Right atrium auricular region (tissue), 2 donors: ENCODE results near the gene VPS16. TPM values are rescaled to one million over a fixed set of nuclear protein-coding genes. Genes with fewer than 3 reads are reported as not detected.
"Not testable (repeated sequence)": the region's sequence is repeated elsewhere in the genome, so short reads cannot be mapped to it uniquely, and the experiment has no call there.

ENCODE experiments used
- DNase-seq: peaks from one replicate; pipeline ENCODE4 v3.0.0-alpha.2; 2019; ENCODE audit warnings: low spot score
- H3K27ac ChIP-seq, 2 donors: fragments of 200-600 bp; sonication (generic); 1 replicate in 1 of 2; 2 replicates in 1 of 2; pipeline ENCODE4 v1.5.1; 2016 to 2019
- H3K27me3 ChIP-seq, 2 donors: fragments of 200-600 bp; sonication (generic); one replicate each; pipeline versions ENCODE4 v1.5.1 to v1.6.0; 2017 to 2019
- H3K36me3 ChIP-seq: fragments of 200-600 bp; sonication (generic); one replicate; pipeline ENCODE4 v1.5.1; 2016
- H3K4me1 ChIP-seq, 2 donors: fragments of 200-600 bp; sonication (generic); one replicate each; pipeline versions ENCODE4 v1.5.1 to v1.6.0; 2017 to 2019
- H3K4me3 ChIP-seq, 2 donors: fragments of 200-600 bp; sonication (generic); 1 replicate in 1 of 2; 2 replicates in 1 of 2; pipeline ENCODE4 v1.5.1; 2017 to 2019; ENCODE audit warnings: mild to moderate bottlenecking in 1 of 2, moderate library complexity in 1 of 2
- H3K9me3 ChIP-seq, 2 donors: fragments of 200-600 bp; sonication (generic); one replicate each; pipeline ENCODE4 v1.5.1; 2019
- total RNA-seq, 2 donors: library from RNA; depleted of rRNA; stranded (reverse); fragments of >200 nt; gene quantifications; one replicate each; pipeline ENCODE4 v1.1.0, GENCODE V29; 2016
- TF ChIP-seq, protein P1 (sequence below), 2 donors: fragments of 200-600 bp; sonication (generic); IDR thresholded peaks; one replicate each; pipeline ENCODE4 v1.5.1; 2019; ENCODE audit warnings: antibody characterized with exemption in 2 of 2

VPS16 gene
- total RNA-seq, 2 donors from 2014 or later = 12.8 to 16.4 TPM

DNA sequence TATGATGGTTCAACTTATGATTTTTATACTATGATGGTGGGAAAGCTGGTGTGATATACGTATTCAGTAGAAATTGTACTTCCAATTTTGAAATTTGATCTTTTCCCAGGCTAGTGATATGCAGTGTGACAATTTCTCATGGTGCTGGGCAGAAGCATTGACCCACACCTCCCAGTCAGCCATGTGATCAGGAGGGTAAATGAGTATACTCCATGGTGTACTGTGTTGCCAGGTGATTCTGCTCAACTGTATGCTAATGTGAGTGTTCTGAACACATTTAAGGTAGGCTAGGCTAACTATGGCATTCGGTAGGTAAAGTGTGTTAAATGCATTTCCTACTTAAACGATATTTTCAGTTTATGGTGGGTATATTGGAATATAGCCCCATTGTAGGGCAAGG, 51.8 kb downstream of the VPS16 start:
- Histone ChIP-seq H3K9me3 (peaks cover 0 to 5% of the 10 kb centered on the region in 2 donors), H3K36me3 (no peaks in the 10 kb centered on the region), H3K27me3 (no peaks in the 10 kb centered on the region), H3K4me3 (no peak overlapping the region), H3K4me1 (peaks cover 0 to 22% of the 10 kb centered on the region in 2 donors), H3K27ac (no peak overlapping the region)
- TF ChIP-seq, protein P1, sequence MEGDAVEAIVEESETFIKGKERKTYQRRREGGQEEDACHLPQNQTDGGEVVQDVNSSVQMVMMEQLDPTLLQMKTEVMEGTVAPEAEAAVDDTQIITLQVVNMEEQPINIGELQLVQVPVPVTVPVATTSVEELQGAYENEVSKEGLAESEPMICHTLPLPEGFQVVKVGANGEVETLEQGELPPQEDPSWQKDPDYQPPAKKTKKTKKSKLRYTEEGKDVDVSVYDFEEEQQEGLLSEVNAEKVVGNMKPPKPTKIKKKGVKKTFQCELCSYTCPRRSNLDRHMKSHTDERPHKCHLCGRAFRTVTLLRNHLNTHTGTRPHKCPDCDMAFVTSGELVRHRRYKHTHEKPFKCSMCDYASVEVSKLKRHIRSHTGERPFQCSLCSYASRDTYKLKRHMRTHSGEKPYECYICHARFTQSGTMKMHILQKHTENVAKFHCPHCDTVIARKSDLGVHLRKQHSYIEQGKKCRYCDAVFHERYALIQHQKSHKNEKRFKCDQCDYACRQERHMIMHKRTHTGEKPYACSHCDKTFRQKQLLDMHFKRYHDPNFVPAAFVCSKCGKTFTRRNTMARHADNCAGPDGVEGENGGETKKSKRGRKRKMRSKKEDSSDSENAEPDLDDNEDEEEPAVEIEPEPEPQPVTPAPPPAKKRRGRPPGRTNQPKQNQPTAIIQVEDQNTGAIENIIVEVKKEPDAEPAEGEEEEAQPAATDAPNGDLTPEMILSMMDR (IDR thresholded peaks at IDR 0.05) = no peak
- DNase-seq = no peak

DNA sequence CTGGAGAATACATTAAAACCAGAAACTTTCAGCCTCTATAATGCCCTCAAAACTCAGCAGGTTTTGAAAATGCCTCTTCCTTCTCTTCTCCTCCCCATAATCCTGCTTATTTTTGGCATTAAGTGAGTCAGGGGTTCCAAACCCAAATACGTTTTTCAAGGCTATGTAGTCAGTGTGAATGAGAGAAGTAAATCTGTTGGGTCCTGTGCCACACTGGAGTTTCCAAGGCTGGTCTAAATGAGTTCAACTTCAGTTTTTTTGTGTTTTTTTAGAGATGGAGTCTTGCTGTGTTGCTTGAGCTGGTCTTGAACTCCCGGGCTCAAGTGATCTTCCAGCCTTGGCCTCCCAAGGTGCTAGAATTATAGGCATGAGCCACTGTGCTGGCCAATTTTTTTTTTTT, 53.7 kb downstream of the VPS16 start:
- H3K27ac ChIP-seq = no peak overlapping the region
- no peaks in the 10 kb centered on the region for H3K36me3 ChIP-seq
- no peaks in the 10 kb centered on the region for H3K27me3 ChIP-seq
- H3K4me1 ChIP-seq = peaks cover 0 to 22% of the 10 kb centered on the region in 2 donors
- H3K4me3 ChIP-seq = no peak overlapping the region
- H3K9me3 ChIP-seq = peaks cover 0 to 5% of the 10 kb centered on the region in 2 donors
- TF ChIP-seq, protein P1 (IDR thresholded peaks at IDR 0.05) = no peak
- DNase-seq = no peak

DNA sequence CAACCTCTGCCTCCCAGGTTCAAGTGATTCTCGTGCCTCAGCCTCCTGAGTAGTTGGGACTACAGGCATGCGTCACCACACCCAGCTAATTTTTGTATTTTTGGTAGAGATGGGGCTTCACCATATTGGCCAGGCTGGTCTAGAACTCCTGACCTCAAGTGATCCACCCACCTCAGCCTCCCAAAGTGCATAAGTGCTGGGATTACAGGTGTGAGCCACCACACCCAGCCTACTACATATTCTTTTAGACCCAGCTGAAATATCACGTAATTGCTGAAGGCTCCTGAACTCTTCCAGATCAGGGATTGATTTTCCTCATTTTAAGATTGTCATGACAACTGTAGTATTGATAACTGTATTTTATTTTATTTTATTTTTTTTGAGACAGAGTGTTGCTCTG, 54.6 kb downstream of the VPS16 start:
- H3K36me3 ChIP-seq, H3K9me3 ChIP-seq, DNase-seq, H3K4me3 ChIP-seq, H3K27ac ChIP-seq, H3K27me3 ChIP-seq: not testable (repeated sequence)
- peaks cover 0 to 20% of the 10 kb centered on the region in 2 donors for H3K4me1 ChIP-seq

DNA sequence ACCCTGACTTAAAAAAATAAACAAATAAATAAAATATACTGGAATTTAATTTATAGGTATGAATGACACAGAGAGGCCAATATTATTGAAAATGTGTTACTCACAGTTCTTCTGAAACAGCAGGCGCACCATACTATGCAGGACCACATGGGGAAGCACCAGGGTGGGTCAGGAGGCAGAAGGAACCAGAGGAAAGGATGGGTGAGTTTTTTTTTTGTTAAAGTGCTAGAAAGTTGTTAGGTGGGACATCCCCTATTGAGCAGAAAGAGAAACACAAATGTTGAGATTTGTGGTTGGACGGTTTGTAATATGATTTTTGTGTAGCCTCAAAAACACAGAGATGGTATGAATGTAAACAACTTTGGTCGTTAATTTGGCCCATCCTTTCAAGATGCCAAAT, 58.7 kb downstream of the VPS16 start:
- Histone ChIP-seq H3K4me3 (no peak overlapping the region), H3K36me3 (no peaks in the 10 kb centered on the region), H3K4me1 (peaks cover 0 to 8% of the 10 kb centered on the region in 2 donors), H3K9me3 (peaks cover 0 to 5% of the 10 kb centered on the region in 2 donors), H3K27me3 (no peaks in the 10 kb centered on the region), H3K27ac (no peak overlapping the region)
- TF ChIP-seq, protein P1 (IDR thresholded peaks at IDR 0.05) = no peak
- no peak for DNase-seq

DNA sequence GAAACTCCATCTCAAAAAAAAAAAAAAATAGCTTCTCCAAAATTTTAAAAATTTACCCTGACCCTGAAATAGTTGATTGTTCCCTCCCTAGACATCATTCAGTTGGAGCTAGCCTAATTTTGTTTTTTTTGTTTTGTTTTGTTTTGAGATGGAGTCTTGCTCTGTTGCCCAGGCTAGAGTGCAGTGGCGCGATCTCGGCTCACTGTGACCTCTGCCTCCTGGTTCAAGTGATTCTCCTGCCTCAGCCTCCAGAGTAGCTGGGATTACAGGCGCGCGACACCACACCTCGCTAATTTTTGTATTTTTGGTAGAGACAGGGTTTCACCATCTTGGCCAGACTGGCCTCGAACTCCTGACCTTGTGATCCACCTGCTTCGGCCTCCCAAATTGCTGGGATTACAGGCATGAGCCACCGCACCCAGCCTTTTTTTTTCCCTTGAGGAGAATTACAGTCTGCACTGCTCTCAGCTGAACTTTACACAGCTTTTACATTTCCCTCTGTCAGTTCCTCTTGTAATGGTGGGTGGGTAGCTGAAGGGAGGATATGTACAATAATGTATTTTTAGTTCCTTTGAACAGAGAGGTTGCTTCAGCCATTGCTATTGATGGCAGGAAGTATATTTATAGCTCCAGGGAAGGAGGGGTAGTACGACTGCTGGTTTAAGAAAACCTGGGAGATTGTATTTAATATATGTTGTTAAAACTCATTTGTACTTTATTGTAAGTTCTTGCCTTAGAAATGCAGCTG, 60.5 kb downstream of the VPS16 start:
- Histone ChIP-seq H3K36me3 (no peaks in the 10 kb centered on the region), H3K27ac (no peak overlapping the region), H3K9me3 (peaks cover 0 to 5% of the 10 kb centered on the region in 2 donors)

DNA sequence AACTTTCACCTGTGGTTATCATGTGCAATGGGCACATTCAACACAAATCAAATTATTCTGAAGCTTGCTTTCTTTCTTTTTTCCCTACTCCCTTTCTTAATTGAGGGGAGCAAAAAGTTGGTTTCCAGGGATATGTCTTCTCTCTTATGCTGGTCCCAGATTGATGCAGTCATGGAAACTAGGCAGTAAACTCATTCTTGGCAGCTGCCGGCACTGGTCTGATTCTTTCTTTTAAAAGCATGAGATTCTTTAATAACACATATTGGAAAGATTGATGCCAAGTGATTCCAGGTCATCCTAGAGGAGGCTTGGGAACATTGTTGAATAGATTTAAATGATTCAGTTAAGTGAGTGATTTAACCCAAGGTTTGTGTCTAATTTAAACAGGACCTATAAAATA, 61.7 kb downstream of the VPS16 start:
- H3K36me3 ChIP-seq = no peaks in the 10 kb centered on the region
- peaks cover 0 to 8% of the 10 kb centered on the region in 2 donors for H3K4me1 ChIP-seq
- no peaks in the 10 kb centered on the region for H3K27me3 ChIP-seq
- H3K4me3 ChIP-seq = no peak overlapping the region
- no peak overlapping the region for H3K27ac ChIP-seq
- H3K9me3 ChIP-seq = no peaks in the 10 kb centered on the region
- no peak for DNase-seq
- TF ChIP-seq, protein P1 (IDR thresholded peaks at IDR 0.05) = no peak

More for the DNA sequence above, 60.5 kb downstream of the VPS16 start:
- TF ChIP-seq, protein P1 (IDR thresholded peaks at IDR 0.05) = no peak
- DNase-seq = no peak
- no peaks in the 10 kb centered on the region for H3K27me3 ChIP-seq
- H3K4me3 ChIP-seq = no peak overlapping the region
- H3K4me1 ChIP-seq = peaks cover 0 to 8% of the 10 kb centered on the region in 2 donors
